T-helper 22 cell (primary cell): Measurements from ENCODE around the gene CEACAM16.
A peak's percentile ranks its signal among the peaks of the same experiment; 100 is the strongest.
"Not testable (repeated sequence)": the region's sequence is repeated elsewhere in the genome, so short reads cannot be mapped to it uniquely, and the experiment has no call there.

ENCODE experiments used
- DNase-seq: peaks from one replicate; pipeline ENCODE4 v3.0.0-alpha.2; 2020; ENCODE audit warnings: low read depth

CEACAM16 gene

GRCh38 chr19:44677019-44677811, 21.7 kb upstream of the CEACAM16 start:
- no peak for DNase-seq

- DNase-seq = no peak
Observed at GRCh38 chr19:44680536-44680935, 18.4 kb upstream of the CEACAM16 start.

GRCh38 chr19:44681992-44682790, 16.8 kb upstream of the CEACAM16 start:
- no peak for DNase-seq

- no peak for DNase-seq
Observed at GRCh38 chr19:44682807-44683206, 16.1 kb upstream of the CEACAM16 start.

GRCh38 chr19:44683434-44684210, 15.3 kb upstream of the CEACAM16 start:
- DNase-seq = no peak

- DNase-seq = not testable (repeated sequence)
Observed at GRCh38 chr19:44684396-44684795, 14.6 kb upstream of the CEACAM16 start.

GRCh38 chr19:44684892-44685863, 13.8 kb upstream of the CEACAM16 start:
- DNase-seq = no peak

GRCh38 chr19:44685877-44686276, 13.1 kb upstream of the CEACAM16 start:
- DNase-seq = no peak

- no peak for DNase-seq
Observed at GRCh38 chr19:44686896-44687295, 12.1 kb upstream of the CEACAM16 start.

GRCh38 chr19:44687888-44688287, 11.1 kb upstream of the CEACAM16 start:
- DNase-seq = no peak

GRCh38 chr19:44689290-44690130, 9.4 kb upstream of the CEACAM16 start:
- peak; percentile 39 for DNase-seq

GRCh38 chr19:44690131-44690440, 8.9 kb upstream of the CEACAM16 start:
- no peak for DNase-seq

- no peak for DNase-seq
Observed at GRCh38 chr19:44692379-44692721, 6.6 kb upstream of the CEACAM16 start.

GRCh38 chr19:44694184-44694579, 4.8 kb upstream of the CEACAM16 start:
- DNase-seq = no peak

- DNase-seq = no peak
Observed at GRCh38 chr19:44696939-44697669, 1.8 kb upstream of the CEACAM16 start.

- DNase-seq = no peak
Observed at GRCh38 chr19:44697670-44698034, 1.3 kb upstream of the CEACAM16 start.

- no peak for DNase-seq
Observed at GRCh38 chr19:44700547-44700946, 1.6 kb downstream of the CEACAM16 start.

GRCh38 chr19:44701228-44701627, 2.3 kb downstream of the CEACAM16 start:
- no peak for DNase-seq

GRCh38 chr19:44702551-44703176, 3.7 kb downstream of the CEACAM16 start:
- no peak for DNase-seq
